ENCODE measurements around the gene SH2D6.
"Not testable (repeated sequence)": the region's sequence is repeated elsewhere in the genome, so short reads cannot be mapped to it uniquely, and the experiment has no call there.

Gene SH2D6

DNA sequence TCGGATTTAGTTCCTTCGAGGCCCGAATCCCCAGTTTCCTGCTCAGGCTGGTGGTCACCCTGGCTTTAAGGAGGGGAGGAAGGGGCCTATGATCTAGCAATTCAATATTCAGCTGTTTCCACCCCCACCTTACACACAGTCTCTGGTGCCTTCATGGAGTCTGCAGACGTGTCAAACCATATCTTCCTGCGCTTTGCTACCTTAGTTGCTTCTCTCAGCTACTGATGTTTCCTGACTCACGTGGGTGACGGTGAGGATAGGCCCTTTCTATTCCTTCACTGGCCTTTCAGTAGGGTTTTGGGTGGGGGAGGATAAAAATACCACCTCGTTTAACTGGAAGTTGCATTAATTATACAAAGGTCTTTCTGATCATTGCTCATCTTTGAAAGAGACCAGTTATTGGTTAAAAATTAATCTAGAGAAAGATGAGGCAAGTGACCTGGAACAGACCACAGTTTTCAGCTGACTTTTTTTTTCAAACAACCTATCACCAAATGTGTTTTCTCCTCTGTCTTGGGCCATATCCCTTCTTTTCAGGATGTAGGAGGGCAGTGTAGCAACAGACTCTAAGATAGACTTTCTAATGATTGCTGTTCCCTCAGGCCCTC is 49.7 kb downstream of the SH2D6 start:
- DNase-seq (ENCODE audit: low spot score), result no peak

DNA sequence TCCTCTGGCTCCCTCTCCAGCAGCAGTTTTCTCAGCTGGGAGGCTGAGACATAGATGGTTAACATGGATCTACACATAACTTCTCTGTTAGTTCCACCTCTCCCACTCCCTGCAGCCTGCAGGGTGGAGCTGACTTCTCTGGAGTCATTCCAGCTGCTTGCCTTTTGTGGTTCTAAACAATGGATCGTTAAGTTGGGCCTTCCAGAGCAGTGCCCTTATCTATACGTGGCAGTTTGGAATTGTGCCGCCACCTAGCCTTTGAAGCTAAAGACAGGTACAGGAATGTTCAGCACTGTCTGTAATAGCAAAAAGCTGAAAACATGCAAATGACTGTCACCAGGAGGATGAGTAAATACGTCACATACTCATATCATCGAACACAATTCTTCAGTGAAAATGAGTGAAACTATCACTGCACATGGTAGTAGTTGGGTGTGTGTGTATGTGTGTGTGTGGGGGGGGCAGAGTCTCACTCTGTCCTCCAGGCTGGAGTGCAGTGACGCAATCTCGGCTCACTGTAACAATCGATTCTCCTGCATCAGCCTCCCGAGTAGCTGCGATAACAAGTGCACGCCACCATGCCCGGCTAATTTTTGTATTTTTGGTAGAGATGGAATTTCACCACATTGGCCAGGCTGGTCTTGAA is 50.3 kb downstream of the SH2D6 start:
- DNase-seq (ENCODE audit: low spot score), result no peak

GRCh38 chr2:85470850-85471800 is 52.6 kb downstream of the SH2D6 start:
- DNase-seq (ENCODE audit: low spot score), result no peak

DNA sequence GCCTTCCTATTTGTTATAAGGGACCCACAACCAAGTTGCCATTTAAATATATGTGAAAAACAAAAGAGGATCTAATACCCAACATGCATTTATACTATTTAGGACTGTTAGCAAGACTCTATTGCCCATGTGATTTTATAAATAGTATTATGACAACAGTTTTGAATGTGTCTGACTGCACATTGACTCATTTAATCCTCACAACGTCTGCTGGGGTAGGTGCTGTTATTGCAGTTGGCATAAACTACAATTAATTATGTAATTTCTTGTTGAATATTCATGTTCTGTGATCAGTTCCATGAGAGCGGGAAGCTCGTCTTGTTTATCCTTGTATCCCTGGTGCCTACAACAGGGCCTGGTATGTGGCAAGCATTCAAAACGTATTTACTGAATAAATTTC is 53.7 kb downstream of the SH2D6 start:
- no peak for DNase-seq (ENCODE audit: low spot score)

GRCh38 chr2:85475799-85476490 is 57.4 kb downstream of the SH2D6 start:
- no peak for DNase-seq (ENCODE audit: low spot score)

GRCh38 chr2:85476624-85477023 is 58.1 kb downstream of the SH2D6 start:
- DNase-seq (ENCODE audit: low spot score), result no peak

GRCh38 chr2:85477884-85478283 is 59.4 kb downstream of the SH2D6 start:
- DNase-seq (ENCODE audit: low spot score), result no peak

GRCh38 chr2:85481818-85482777 is 63.6 kb downstream of the SH2D6 start:
- DNase-seq (ENCODE audit: low spot score), result no peak

- DNase-seq (ENCODE audit: low spot score), result not testable (repeated sequence)
Measured at GRCh38 chr2:85484615-85485014, 66.1 kb downstream of the SH2D6 start.

DNA sequence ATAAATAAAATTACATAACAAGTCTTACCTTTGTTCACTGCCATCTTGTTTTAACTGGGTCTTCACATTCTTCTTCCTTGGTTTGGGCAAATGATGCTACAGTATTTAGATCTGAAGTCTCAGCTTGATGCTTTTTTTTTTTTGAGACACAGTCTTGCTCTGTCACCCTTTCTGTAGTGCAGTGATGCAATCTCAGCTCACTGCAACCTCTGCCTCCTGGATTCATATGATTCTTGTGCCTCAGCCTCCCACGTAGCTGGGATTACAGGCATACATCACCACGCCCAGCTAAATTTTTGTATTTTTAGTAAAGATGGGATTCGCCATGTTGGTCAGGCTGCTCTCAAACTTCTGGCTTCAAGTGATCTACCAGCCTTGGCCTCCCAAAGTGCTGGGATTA is 67.3 kb downstream of the SH2D6 start:
- no peak for DNase-seq (ENCODE audit: low spot score)

Small RNA genes lying within 50 kb of the gene (small RNA-seq; reads per million reads assigned to genes)
- 0 reads per million in 2 experiments for gene AC062037.2
- gene RF00019, result 0 reads per million in 2 experiments
- 0 reads per million in 2 experiments for gene RN7SL251P
